GM19025 (cell line): ENCODE measurements around the gene CEBPE.

Experiments used
- ATAC-seq: cut with Tn5 transposase; IDR thresholded peaks from one replicate; pipeline ENCODE4 v1.9.1; 2021; ENCODE audit warnings: mild to moderate bottlenecking, low read depth, moderate library complexity; ENCODE audit not compliant: unreplicated experiment

Gene CEBPE

DNA sequence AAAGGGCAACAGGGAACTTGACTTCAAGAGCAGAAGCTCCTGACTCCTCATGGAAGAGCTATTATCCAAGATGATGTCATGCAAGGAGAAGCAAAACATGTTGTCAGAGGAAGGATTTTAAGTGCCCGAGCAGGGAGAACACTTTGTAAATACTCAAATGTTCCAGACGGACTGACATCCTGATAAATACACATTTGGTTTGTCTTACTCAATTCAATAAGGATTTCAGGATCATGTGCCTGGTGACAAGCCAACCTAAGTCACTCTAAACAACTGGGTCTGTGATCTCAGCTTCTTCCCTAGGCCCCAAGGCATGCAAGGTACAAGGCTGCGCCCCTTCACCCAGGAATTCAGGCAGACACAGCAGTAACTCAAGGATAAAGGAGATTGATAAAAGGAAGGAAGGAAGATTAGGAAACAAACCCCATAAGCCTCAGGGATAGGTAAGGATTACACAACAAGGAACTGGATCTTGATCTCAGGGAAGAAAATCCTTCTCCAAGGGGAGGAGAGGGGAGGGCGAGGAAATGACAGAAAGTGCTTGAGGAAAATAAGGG is 26.8 kb upstream of the CEBPE start:
- ATAC-seq, result no peak

DNA sequence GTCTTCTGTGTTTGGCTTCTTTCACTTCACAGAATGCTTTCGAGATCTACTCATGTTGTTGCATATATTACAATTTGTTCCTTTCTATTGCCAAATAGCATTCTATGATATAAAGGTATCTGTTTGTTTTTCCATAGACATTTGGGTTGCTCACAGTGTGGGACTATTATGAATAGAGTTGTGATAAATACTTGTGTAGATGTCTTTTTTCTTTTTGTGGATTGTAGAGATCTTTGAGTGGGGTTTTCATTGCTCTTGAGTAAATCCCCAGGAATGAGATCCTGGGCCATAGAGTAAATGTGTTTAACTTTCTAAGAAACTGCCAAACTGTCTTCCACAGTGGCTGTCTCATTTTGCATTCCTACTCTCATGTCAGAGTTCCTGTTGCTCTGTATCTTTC is 24.9 kb upstream of the CEBPE start:
- ATAC-seq, result no peak

DNA sequence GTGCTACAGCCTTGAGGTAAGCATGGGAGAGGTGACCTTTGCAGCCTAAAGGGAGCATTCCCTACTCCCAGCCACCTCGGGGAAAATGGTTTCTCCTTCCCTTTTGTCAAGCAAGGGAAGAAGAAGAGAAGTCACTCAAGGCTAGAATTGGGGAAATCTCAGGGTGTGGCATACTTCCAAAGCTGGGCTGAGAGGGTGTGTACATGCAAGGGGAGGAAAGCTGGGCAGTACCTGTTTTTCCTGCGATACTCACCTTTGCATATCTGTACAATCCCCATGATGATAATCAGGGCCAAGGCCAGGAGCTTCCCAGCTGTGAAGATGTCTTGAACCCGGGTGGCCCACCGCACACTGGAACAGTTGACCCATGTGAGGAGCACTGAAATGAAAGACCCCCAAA is 23.8 kb upstream of the CEBPE start:
- no peak for ATAC-seq

DNA sequence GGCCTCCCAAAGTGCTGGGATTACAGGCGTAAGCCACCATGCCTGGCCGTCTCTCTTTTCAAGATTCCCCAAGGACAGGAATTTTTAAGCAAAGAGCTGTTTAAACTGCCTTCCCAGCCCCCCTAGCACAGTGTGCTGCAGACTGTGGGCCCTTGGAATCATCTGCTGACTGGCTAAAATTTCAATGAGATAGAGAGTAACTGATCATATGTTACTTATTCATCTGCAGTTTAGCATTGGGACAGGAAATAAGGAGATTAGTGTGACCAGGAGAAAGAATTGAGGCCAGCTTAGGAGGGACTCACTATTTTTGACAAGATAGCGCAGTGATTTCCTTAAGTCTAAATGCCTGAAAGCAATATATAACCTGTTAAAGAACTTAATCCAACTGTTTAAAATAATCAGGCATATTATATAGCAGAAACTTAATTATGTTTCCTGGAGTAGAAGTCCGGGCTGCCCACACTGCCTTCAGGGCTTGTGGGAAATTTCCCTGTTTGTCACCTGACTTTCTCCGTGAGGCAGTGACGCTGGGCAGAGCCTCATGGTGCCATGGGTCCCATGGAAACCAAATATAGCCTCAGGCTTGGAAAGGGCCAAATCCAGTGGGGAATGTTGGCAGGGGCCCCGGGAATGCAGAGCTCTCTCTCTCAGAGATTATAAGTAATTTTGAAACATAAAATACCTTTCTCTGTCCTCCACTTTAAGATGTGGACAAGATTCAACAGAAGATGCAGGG is 22.8 kb upstream of the CEBPE start:
- no peak for ATAC-seq

DNA sequence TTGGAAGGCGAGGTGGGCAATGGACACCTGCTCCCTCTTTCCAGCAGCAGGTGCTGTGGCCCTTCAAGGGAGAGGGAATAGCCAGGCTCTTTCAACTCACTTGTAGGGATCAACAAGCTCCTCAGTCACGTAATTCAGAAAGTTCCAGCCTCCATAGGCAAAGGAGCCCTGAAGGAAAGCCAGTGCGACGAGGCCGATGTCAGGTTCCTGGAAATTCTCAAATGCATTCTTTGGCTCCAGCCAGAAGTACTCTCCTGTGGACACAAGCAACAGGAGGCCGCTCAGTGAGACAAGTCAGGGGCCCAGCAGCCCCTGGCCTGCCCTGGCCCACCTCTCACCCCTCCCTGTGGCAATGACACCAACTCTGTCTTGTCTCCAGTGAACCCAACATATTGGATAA is 21.3 kb upstream of the CEBPE start:
- ATAC-seq, result no peak

DNA sequence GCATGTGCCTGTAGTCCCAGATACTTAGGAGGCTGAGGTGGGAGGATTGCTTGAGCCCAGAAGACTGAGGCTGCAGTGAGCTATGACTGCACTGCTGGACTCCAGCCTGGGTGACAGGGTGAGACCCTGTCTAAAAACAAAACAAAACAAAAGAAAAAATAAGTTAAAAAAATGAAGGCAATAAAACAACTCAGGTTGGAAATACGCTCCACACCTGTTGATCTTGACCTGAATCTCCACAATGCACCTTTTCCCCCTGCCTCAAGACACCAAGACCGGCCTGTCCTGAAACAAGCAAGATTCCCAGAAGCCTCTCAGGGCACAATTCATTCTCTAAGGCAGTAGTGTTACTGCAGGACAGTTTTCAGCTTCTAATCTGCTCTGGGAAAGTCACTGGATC is 20.8 kb upstream of the CEBPE start:
- no peak for ATAC-seq

DNA sequence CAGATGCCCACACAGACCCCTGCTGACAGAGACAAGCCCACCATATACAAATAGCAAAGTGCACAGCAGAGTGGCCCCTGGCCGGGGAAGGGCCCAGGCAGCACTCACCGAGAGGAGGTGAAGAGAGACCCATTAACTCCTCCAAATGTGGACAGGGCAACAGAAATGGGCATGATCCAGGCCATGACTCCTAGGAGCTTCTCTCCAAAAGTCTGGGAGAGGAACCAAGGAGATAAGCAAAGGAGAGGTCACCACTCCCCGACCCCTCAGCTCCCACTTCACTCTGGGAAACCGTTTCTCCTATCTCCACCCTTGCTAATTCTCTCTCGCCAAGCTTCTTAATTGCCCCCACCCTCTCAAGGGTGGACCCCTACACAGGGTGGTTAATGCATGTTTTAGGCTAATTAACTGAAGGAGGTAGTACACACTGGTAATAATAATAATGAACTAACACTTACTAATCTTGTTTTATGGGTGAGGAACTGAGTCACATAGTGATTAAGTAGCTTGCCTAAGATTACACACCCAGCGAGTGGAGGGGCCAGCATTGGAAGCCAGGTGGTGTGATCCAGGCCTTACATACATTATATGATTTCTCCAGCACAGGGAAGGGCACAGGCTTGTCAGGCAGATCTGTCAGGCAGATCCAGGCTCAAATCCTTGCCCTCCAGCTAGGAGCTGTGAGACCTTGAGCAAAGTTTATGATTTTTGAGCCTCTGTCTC is 18.9 kb upstream of the CEBPE start:
- no peak for ATAC-seq

DNA sequence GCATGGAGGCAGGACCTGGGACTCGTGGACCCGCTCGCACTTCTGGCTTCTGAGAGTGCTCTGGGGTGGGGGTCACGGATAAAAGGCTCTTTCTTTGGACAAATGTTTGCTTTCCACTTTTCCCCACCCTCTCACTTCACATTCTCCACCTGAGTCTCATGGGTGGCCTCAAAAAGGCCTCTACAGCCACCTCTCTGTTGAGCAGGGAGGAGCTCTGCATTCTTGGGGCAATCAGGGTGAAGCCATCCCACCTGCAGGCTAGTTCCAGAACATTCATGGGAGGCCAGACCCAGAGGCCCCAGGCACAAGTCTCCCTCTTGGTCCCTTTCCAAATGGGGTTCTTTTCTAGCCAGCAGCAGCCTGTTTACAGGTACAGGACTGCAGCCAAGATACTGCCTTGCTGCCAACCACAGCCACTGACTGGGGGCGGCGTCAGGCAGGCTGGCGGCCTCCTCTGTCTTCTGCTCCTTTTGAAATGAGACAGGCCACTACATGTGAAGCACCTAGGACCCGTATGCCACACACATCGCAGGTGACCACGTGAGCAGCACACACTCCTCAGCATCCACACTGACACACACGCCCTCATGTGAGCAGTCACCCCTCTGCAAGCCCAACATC is 18.2 kb upstream of the CEBPE start:
- no peak for ATAC-seq

DNA sequence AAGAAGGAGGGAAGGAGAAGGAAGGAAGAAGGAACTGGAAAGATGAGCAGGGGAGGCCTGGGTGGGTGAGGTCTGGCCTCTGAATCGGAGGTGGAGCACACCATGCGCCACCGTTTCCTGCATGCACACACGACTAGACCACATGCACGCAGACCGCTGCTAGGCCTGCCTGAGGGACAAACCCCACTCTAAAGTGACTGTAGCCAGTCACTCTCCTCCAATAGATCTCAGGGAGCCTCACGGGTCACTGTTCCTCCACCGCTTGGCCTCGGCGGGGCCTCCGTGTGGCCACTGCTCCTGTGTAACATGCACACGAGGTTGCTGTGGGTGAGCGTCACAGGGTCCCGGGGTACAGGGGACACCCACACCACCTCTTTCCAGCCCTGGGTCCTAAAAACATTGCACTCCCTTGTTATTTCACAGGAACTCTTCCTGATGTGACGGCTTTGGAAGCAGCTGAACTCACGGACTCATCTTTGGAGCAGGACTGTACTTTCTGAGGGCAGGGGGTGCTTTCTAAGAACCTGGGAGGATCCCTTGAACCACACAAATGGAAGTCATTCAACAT is 17.6 kb upstream of the CEBPE start:
- no peak for ATAC-seq

DNA sequence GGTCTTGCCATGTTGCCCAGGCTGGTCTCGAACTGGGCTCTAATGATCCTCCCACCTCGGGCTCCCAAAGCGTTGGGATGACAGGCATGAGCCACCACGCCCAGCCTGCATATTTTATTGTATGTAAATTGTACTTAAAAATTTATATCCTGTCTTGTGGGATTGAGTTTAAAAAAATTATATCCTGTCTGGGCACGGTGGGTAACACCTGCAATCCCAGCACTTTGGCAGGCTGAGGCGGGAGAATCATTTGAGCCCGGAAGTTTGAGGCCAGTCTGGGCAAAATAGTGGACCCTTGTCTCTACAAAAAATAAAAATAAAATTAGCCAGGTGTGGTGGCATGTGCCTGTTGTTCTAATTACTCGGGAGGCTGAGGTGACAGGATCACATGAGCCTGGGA is 13.9 kb upstream of the CEBPE start:
- ATAC-seq, result no peak

DNA sequence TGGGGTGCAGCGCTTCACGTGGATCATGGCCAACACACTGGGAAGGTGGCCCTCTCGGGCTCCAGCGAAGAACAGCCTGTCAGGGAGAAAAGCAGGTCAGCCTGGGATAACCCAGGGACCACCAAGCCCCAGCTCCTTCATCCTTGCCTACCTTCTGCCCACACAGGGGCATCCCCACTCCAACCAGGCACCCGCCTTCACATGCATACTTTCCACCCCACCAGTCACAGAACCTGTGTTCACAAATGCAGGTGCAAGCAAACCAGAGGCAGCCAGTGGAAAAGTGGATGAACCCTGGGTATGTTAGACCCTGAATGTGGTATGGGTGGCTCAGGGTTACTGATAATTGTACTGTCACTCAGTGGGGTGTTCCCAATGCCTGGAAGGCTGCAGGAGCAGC is 12.4 kb upstream of the CEBPE start:
- no peak for ATAC-seq

DNA sequence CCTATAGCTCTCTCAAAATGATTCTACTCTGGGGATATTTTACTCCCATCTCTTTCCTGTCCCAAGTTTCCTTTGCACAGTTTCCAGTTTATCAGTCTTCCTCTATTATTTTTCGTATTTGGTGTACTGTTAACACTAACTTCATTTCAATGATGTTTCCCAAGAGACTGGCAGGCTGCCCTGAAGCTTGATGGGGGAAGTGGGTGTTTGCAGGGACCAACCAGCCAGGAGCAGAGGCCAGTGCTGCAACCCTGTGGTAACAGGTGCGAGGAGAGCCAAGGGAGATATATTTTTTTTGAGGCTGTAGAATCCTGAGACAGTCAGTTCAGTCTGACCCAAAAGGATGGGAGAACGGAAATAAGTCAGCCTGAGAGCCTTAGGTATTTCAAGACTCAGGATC is 11.8 kb upstream of the CEBPE start:
- no peak for ATAC-seq

DNA sequence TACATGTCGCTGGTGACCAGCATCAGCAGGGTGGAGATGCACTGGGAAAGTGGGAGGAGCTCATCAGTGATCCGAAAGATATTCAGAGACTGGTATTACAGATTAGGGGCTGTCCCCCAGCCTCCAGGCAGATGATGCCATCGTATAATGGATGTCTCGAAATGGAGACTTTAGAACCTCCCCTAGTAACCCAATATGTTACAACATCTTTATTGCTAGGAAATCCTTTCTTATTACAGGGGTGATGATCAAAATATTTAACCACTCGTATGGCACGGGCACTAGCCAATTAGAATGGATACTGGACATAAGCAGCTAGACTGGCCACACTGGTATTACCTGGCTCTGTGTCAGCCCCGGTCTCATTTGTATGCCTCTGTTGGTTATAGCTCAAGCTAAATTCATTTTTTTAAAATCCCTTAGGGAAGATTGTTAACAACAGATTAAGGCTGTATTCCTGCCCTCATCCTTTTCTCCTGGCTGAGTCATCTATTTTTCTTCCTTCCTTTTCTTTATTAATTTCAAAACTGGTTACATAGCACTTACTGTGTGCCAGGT is 10.8 kb upstream of the CEBPE start:
- no peak for ATAC-seq

DNA sequence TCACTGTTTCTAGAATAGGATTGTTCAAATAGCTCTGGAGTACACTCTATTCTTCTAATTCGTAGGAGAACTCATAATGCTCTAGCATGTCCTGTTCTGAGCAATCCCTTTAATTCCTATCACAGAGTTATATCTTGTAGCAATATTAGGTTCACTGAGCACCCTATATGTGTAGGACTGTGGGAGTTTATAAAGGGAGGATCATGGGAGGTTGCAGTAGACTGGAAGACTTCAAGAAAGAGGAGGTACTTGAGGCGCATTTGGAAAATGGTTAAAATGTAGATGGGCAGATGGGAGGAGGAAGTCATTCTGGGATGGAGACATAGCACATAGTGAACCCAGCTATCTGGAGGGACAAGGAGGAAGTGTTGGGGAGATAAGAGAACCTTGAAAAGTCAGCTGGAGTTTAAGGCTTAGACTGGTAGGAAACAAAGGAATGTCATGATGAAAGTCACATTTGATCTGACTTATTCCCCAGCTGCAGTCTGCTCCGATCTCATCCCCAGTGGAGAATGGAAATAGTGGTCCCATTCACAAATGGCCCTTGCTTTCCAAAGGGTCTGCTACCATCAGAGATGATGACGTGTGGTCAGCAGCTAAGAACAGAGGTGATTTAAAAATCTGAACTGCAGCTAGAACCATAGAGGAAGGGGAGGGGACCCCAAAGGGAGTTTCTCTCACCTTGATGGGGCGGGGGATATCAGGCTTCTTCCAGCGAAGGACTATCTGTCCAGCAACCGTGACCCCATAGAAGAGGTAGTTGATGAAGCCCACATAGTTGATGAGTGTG is 10.1 kb upstream of the CEBPE start:
- ATAC-seq, result no peak

DNA sequence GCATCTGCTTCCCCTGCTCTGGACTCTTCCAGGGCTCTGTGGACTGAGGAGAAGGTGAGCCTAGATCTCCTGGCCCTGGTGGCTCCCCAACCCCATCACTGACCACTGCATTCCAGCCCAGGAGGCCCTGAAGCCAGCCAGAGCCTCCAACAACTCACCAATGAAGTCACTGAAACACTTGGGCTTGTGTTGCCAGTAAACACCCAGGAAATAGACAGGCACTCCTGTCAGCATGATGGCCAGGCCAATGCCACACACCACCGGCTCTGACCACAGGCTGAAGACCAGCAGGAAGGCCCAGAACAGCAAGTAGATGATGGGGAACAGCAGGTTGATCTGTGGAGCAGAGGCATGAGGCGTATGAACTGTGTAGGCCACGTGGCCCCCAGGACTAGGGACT is 8.8 kb upstream of the CEBPE start:
- no peak for ATAC-seq

DNA sequence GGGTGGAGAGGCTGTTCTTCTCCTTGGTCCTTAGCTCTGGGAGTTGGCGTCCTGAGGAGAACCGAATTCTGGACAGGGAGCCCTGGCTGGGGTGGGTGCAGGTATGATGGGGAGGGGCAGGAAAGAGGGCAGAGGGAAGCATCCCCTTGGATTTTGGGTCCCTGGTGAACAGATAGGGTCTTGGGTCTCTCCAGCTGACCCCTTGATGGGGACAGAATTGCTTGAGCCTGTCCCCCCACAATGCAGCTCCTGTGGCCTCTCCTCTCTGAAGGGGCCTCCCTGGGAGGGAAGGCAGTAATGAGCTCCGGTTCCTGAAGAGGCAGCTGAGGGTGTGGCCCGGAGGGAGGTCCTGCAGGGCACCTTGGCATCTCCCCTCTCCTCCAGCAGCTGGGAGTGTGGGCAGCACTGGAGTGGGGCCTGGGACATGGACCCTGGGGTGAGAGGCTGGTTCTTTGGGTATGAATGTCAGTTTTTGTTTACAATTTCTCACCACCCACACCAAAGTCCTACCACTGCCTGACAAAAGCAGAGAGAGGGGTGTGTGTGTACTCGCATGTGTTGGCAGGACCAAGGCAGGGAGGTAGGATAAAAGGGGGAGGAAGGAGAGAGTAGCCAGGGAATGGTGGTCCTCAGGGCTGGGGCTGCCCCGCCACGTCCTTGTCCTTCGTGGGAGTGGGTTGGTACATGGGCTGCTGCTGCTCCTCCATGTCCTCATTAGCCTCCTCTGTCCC is 7.7 kb upstream of the CEBPE start:
- ATAC-seq, result no peak

DNA sequence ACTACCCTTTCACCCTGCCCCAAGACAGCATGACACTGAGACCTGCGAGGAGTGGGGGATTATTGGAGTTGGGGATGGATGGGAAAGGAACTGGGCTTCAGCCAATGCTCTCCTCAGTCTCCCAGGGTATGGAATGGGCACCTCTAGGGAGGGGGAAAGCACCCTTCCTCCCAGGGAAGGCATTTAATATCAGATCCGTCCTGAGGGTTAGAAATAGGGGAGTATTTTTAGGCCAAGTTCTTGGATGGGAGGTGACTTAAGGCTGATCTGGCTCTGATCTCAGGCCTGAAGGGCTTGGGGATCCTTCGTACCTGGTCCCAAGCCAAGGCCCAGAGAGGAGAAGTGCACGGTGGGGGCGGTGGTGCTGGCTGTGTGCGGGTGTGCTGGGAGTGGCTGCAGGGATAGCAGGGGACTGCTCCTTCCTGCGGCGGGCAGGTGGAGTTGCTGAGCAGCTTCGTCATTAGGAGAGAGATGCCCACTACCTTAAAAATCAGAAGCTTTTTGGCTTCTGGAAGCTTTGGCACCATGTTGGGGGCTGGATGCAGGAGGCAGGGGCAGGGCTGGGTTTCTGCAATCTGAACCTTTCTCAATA is 7.0 kb upstream of the CEBPE start:
- ATAC-seq, result no peak

DNA sequence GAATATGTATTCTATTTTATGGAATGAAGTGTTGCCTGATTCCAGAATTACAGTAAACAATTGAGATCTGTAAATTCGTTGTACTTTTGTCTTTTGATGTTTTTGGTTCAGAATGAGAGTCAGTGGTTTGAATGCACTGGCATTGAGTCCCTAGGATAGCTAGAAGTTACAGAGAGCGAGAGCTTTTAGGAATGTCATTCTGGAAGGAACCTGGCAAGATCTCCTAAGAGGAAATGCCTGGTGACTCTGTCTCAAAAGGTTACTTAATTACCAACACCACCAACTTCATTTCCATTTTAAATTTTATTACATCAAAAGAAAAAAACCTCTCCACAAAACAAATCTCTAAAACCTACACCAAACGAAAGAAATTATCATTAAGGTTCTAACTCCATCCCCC is 6.0 kb upstream of the CEBPE start:
- ATAC-seq, result no peak

DNA sequence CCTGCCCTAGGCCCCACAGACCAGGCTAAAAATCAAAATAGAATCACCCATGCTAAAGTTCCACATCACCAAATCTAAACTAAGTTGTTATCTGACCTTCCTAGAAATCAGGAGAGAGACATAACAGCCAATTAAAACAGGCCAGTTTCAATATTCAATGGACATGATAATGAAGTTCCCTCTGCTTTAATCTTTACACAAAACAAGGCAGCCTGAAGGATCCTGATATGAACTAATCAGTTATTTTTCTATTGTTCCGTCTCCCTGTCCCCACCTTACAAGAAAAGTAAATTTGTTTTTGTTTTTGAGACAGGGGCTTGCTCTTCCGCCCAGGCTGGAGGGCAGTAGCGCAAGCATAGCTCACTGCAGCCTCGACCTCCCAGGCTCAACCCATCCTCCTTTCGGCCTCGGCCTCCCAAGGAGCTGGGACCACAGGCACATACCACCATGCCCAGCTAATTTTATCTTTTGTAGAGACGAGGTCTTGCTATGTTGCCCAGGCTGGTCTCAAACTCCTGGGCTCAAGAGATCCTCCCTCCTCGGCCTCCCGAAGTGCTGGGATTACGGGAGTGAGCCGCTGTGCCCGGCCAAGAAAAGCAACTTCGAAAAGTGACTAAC is 5.4 kb upstream of the CEBPE start:
- ATAC-seq, result no peak
